Activated naive CD4-positive, alpha-beta T cell treated with anti-CD3 and anti-CD28 coated beads, Interleukin-2, amount 10 ng/mL, durations not matched to agents 7 days and 5 days (primary cell): Measurements from ENCODE around the gene MAD2L1BP.

Experiments used
- CTCF ChIA-PET: fragments of 350-600 bp; sonication (Branson Sonifier 250); formaldehyde crosslinking; loops from one replicate; lab custom pipeline; 2021; ENCODE audit warnings: antibody characterized with exemption; lab: Charles Lee
- DNase-seq: peaks from one replicate; pipeline ENCODE4 v3.0.0-alpha.2; 2020
- H3K27ac Mint-ChIP-seq: one replicate; pipeline ENCODE4 v1.8.0; 2021; ENCODE audit warnings: mild to moderate bottlenecking, moderate library complexity, mixed read lengths
- H3K27me3 Mint-ChIP-seq: one replicate; pipeline ENCODE4 v1.8.0; 2021; ENCODE audit warnings: mild to moderate bottlenecking, mixed read lengths
- H3K36me3 Mint-ChIP-seq: one replicate; pipeline ENCODE4 v1.8.0; 2021; ENCODE audit warnings: mixed read lengths
- H3K4me1 Mint-ChIP-seq: one replicate; pipeline ENCODE4 v1.8.0; 2021; ENCODE audit warnings: mixed read lengths
- H3K4me3 Mint-ChIP-seq: one replicate; pipeline ENCODE4 v1.8.0; 2021; ENCODE audit warnings: mild to moderate bottlenecking, moderate library complexity, mixed read lengths
- H3K9me3 Mint-ChIP-seq: one replicate; pipeline ENCODE4 v1.8.0; 2021; ENCODE audit warnings: mixed read lengths

The MAD2L1BP gene

DNA sequence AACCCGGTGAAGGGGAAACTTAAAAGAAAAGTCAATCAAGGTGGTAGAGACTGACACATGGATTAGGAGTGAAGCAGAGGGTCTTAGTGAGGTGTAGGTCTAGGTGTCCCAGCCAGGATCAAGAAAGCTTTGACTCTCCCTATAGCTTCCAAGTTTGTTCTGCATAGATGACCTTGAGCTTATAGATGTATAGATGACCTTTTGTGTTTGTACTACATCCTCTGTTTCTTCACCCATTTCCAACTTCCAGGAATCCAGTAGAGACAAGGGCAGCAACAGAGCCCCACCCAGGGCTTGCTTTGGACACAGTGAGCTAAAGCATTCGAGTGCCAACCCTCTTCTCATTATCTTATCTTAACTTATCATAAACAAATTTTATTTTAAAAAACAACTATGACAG lies 53.8 kb downstream of the MAD2L1BP start:
- Mint-ChIP-seq H3K27me3 (peaks cover 20% of the 10 kb centered on the region), H3K9me3 (no peaks in the 10 kb centered on the region), H3K36me3 (peaks cover 16% of the 10 kb centered on the region), H3K4me3 (no peak overlapping the region), H3K27ac (no peak overlapping the region), H3K4me1 (peaks cover 35% of the 10 kb centered on the region)
- CTCF ChIA-PET: interaction anchor here (1.1 to 2.0 kb wide), 3 partner anchors 22 to 81 kb away, joined by 3 to 12 read pairs (median 3); no protein-coding TSS in a partner anchor
- no peak for DNase-seq
